ENCODE measurements around the gene GPLD1.

The GPLD1 gene, protein sequence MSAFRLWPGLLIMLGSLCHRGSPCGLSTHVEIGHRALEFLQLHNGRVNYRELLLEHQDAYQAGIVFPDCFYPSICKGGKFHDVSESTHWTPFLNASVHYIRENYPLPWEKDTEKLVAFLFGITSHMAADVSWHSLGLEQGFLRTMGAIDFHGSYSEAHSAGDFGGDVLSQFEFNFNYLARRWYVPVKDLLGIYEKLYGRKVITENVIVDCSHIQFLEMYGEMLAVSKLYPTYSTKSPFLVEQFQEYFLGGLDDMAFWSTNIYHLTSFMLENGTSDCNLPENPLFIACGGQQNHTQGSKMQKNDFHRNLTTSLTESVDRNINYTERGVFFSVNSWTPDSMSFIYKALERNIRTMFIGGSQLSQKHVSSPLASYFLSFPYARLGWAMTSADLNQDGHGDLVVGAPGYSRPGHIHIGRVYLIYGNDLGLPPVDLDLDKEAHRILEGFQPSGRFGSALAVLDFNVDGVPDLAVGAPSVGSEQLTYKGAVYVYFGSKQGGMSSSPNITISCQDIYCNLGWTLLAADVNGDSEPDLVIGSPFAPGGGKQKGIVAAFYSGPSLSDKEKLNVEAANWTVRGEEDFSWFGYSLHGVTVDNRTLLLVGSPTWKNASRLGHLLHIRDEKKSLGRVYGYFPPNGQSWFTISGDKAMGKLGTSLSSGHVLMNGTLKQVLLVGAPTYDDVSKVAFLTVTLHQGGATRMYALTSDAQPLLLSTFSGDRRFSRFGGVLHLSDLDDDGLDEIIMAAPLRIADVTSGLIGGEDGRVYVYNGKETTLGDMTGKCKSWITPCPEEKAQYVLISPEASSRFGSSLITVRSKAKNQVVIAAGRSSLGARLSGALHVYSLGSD

GRCh38 chr6:24489470-24489869 lies at the start of gene GPLD1:
Gene GPLD1 (minus strand): TSS chr6:24489578. CDS start chr6:24489511, 67 bp downstream.
- DNase-seq (ENCODE audit: low read depth): no peak
- no peak for TF ChIP-seq CTCF (IDR thresholded peaks at IDR 0.05; ENCODE audit: low read depth, low read length, missing control alignments)
- no peak within 1 kb of the TSS for H3K4me3 ChIP-seq (ENCODE audit: low read depth, low read length)

DNA sequence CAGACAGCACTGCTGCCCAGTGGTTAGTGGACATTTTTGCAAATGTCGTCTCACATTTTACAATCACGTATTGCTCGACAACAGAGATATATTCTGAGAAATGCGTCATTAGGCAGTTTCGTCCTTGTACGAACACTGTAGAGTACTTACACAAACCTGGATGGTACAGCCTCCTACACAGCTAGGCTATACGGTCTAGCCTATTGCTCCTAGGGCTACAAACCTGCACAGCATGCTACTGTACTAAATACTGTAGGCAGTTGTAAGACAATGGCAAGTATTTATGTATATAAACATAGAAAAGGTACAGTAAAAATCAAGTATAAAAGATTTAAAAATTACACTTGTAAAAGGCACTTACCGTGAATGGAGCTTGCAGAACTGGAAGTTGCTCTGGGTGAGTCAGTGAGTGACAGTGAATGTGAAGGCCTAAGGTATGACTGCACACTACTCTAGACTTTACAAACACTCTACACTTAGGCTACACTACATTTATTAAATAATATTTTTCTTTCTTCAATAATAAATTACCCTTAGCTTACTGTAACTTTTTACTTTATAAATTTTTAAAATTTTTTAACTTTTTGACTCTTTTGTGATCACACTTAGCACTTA lies 48.5 kb upstream of the GPLD1 start:
- no peak for DNase-seq (ENCODE audit: low read depth)
- TF ChIP-seq CTCF (IDR thresholded peaks at IDR 0.05; ENCODE audit: low read depth, low read length, missing control alignments): no peak
- no peak overlapping the region for H3K4me3 ChIP-seq (ENCODE audit: low read depth, low read length)

GRCh38 chr6:24537082-24537699 lies 47.8 kb upstream of the GPLD1 start:
- DNase-seq (ENCODE audit: low read depth): no peak
- TF ChIP-seq CTCF (IDR thresholded peaks at IDR 0.05; ENCODE audit: low read depth, low read length, missing control alignments): no peak
- no peak overlapping the region for H3K4me3 ChIP-seq (ENCODE audit: low read depth, low read length)

GRCh38 chr6:24536466-24536865 lies 47.1 kb upstream of the GPLD1 start:
- H3K4me3 ChIP-seq (ENCODE audit: low read depth, low read length): no peak overlapping the region
- DNase-seq (ENCODE audit: low read depth): no peak
- TF ChIP-seq CTCF (IDR thresholded peaks at IDR 0.05; ENCODE audit: low read depth, low read length, missing control alignments): no peak

DNA sequence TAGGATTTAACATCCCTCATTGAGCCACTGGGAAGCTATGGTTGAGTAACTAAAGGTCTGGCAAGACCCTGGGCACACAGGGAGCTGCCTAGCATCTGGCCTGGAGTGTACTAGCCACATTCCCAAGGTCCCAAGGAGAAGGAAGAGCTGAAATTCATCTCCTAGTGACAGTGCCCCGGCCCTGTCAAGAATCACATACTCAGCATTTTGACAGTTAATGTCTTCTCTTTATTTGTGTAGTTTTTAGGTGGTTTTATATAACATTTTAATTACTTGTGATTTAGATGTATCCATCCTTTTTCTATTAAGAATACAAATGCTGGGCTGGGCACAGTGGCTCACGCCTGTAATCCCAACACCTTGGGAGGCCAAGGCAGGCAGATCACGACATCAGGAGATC lies 45.8 kb upstream of the GPLD1 start:
- H3K4me3 ChIP-seq (ENCODE audit: low read depth, low read length): no peak overlapping the region
- no peak for DNase-seq (ENCODE audit: low read depth)
- TF ChIP-seq CTCF (IDR thresholded peaks at IDR 0.05; ENCODE audit: low read depth, low read length, missing control alignments): no peak

- H3K4me3 ChIP-seq (ENCODE audit: low read depth, low read length): no peak overlapping the region
- DNase-seq (ENCODE audit: low read depth): no peak
- TF ChIP-seq CTCF (IDR thresholded peaks at IDR 0.05; ENCODE audit: low read depth, low read length, missing control alignments): no peak
Observed at GRCh38 chr6:24534329-24534728, 45.0 kb upstream of the GPLD1 start.

Data from GM12864 (cell line).